Psoas muscle (tissue), 8 donors: ENCODE data around the gene UGT1A10. TPM values are rescaled to one million over a fixed set of nuclear protein-coding genes. Genes with fewer than 3 reads are reported as not detected.

Source experiments
- ATAC-seq, 4 donors: fragments of 200-7000 bp; cut with Tn5 transposase; one replicate each; pipeline ENCODE4 v1.9.1; 2020; ENCODE audit warnings: moderate library complexity in 3 of 4, mild to moderate bottlenecking in 2 of 4
- DNase-seq, 2 donors: peaks; one replicate each; pipeline ENCODE4 v3.0.0-alpha.2; 2020
- H3K27ac ChIP-seq: fragments of 200-600 bp; one replicate; pipeline ENCODE4 v1.8.0; 2022
- H3K27me3 ChIP-seq, 3 donors: fragments of 200-600 bp in 1 of 3; one replicate each; pipeline versions ENCODE4 v1.6.1 to v1.8.0; 2013 to 2022; ENCODE audit warnings: low read length in 2 of 3, mild to moderate bottlenecking in 2 of 3, moderate library complexity in 1 of 3; ENCODE audit not compliant: insufficient read depth in 3 of 3
- H3K36me3 ChIP-seq, 2 donors: fragments of 200-600 bp in 1 of 2; one replicate each; pipeline versions ENCODE4 v1.6.1 to v1.8.0; 2013 to 2022; ENCODE audit warnings: low read depth in 1 of 2, mild to moderate bottlenecking in 1 of 2, moderate library complexity in 1 of 2; ENCODE audit not compliant: insufficient read depth in 1 of 2
- H3K4me1 ChIP-seq: fragments of 200-600 bp; one replicate; pipeline ENCODE4 v1.8.0; 2022
- H3K4me3 ChIP-seq: fragments of 200-600 bp; one replicate; pipeline ENCODE4 v1.8.0; 2022; ENCODE audit warnings: mild to moderate bottlenecking
- H3K9me3 ChIP-seq: fragments of 200-600 bp; one replicate; pipeline ENCODE4 v1.8.0; 2022
- WGBS, 3 donors: extraction: QIAGEN DNeasy Blood & Tissue Kit; methylation state at CpG; one replicate each; pipeline versions ENCODE4 v1.1.6 to v1.1.7; 2013; 5-methylcytosine and 5-hydroxymethylcytosine counted together
- intact Hi-C, 2 donors: fragments of 100-400 bp; cut with DNase I; formaldehyde crosslinking; loops; one replicate each; pipeline versions ENCODE4 v1.11.0 to v1.14.2; 2022
- polyA plus RNA-seq, 3 donors: library from polyadenylated mRNA; stranded (reverse); fragments of 200-250 nt; gene quantifications; one replicate each; pipeline ENCODE4 v1.2.3, GENCODE V29; 2013
- total RNA-seq, 4 donors: library from RNA; stranded (reverse); fragmentation: NEBNext Ultra II Directional in 2 of 4; extraction: Animal tissue kit (Norgen Biotek cat#: 25700) in 2 of 4; gene quantifications; one replicate each; pipeline versions ENCODE4 v1.2.1 to v1.2.4, GENCODE V29; 2021 to 2023
- TF ChIP-seq, protein P1 (sequence below): fragments of 200-600 bp; IDR thresholded peaks from one replicate; pipeline ENCODE4 v1.8.0; 2022; ENCODE audit warnings: antibody characterized with exemption
- donor health status: healthy with polysubstance abuse.
- donor health status: DM: no; HTN: no; CAD: no; lungs with moderate emphysema.
- donor health status: Bipolar disorder and iron deficiency.
- donor health status: healthy.
- donor health status: DM: yes; HTN: yes; CAD: no.
- donor health status: DM: no; HTN: no; CAD: no.
- donor health status: DM: no; HTN: no; CAD: no.
- donor health status: DM: yes; HTN: yes; CAD: no.

Gene UGT1A10
- total and polyA plus RNA-seq, 7 donors, result 0.03 TPM; not detected in 6

DNA sequence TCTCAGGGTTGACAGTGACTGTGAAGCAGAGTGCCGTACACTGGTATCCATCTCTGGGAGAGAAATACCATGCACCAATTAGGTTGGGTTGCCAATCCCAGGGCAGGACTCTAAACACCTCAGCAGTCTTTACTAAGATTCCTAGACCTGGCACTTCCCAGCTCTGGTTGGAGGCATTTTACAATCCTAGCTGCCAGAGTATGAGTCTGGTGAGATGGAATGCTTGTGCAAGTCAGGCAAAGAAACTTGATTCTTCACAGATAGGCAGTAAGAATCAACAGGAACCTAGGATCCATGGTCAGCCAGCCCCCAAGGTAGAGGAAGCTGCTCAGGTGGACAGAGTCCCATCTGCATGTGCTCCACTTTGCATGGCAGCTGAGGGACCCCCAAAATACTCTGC is 70.5 kb downstream of the UGT1A10 start:
- WGBS, 3 donors, result 0 to 47% (median 13%) methylated on average over 1 of the region's 1 CpG
- intact Hi-C loops, result no loop called here
- Histone ChIP-seq H3K9me3 (peaks cover 2% of the 10 kb centered on the region), H3K36me3 (no peaks in the 10 kb centered on the region), H3K4me3 (no peak overlapping the region), H3K27me3 (peaks cover 0 to 4% (median 0%) of the 10 kb centered on the region in 3 donors), H3K27ac (no peak overlapping the region), H3K4me1 (no peaks in the 10 kb centered on the region)
- DNase-seq, result no peak
- ATAC-seq, result no peak
- TF ChIP-seq, protein P1, sequence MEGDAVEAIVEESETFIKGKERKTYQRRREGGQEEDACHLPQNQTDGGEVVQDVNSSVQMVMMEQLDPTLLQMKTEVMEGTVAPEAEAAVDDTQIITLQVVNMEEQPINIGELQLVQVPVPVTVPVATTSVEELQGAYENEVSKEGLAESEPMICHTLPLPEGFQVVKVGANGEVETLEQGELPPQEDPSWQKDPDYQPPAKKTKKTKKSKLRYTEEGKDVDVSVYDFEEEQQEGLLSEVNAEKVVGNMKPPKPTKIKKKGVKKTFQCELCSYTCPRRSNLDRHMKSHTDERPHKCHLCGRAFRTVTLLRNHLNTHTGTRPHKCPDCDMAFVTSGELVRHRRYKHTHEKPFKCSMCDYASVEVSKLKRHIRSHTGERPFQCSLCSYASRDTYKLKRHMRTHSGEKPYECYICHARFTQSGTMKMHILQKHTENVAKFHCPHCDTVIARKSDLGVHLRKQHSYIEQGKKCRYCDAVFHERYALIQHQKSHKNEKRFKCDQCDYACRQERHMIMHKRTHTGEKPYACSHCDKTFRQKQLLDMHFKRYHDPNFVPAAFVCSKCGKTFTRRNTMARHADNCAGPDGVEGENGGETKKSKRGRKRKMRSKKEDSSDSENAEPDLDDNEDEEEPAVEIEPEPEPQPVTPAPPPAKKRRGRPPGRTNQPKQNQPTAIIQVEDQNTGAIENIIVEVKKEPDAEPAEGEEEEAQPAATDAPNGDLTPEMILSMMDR, result no peak

DNA sequence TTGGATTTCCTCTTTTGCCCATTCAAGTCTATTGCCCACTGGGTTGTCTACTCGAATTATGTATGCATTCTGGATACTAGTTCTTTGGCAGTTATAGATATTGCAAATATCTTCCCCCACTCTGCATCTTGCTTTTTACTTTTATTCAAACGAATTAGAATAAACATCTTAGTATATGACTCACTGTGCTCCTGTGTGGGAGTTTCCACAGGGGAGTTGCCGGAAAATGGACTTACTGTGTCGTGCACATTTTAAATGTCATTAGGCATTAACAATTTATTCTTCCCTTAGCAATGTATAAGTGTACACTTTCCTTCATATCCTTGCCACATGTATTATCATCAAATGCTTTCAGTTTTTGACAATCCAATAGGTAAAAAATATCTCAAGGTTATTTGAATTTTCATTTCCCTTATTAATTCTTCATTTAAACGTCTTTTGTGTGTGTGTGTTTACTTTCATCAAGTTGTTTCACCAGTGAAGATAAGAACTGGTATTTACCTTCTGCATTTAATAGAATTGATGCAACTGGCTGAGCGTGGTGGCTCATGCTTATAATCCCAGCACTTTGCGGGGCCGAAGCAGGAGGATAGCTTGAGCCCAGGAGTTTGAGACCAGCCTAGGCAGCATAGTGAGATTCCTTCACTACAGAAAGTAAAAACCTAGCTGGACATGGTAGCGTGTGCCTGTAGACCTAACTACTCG is 71.8 kb downstream of the UGT1A10 start:
- intact Hi-C loops, result no loop called here
- peaks cover 0 to 4% (median 0%) of the 10 kb centered on the region in 3 donors for H3K27me3 ChIP-seq
- TF ChIP-seq, protein P1, result no peak
- WGBS, 3 donors, result 77 to 85% (median 80%) methylated on average over 10 of the region's 10 CpGs
- no peak for DNase-seq
- H3K27ac ChIP-seq, result no peak overlapping the region
- ATAC-seq, result no peak
- H3K4me3 ChIP-seq, result no peak overlapping the region
- H3K9me3 ChIP-seq, result peaks cover 2% of the 10 kb centered on the region
- no peaks in the 10 kb centered on the region for H3K4me1 ChIP-seq
- no peaks in the 10 kb centered on the region for H3K36me3 ChIP-seq

DNA sequence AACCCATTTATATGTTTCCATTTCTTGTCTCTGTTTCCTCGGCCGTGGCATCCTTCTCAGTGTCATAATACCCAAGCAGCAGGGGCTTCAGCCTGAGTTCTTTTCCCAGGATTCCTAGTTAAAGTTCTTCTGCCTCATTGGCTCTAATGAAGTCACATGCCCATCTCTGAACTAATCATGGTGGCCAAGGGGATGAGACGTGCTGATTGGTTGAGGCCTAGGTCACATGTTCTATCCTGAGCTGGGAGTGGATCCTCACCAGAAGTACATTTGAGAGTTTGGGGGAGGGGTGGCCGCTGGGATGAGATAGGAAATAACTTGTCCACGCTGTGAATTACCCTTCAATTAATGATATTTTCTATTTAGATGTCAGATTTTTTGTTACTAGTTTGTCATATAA is 72.7 kb downstream of the UGT1A10 start:
- no peak overlapping the region for H3K4me3 ChIP-seq
- intact Hi-C loops, result no loop called here
- peaks cover under 1% of the 10 kb centered on the region for H3K9me3 ChIP-seq
- H3K27me3 ChIP-seq, result peaks cover 0 to 4% (median 0%) of the 10 kb centered on the region in 3 donors
- DNase-seq (no peak), ATAC-seq (no peak)
- H3K36me3 ChIP-seq, result no peaks in the 10 kb centered on the region
- 84 to 91% (median 86%) methylated on average over 5 of the region's 5 CpGs for WGBS, 3 donors
- H3K27ac ChIP-seq, result no peak overlapping the region
- TF ChIP-seq, protein P1, result no peak
- H3K4me1 ChIP-seq, result no peaks in the 10 kb centered on the region

DNA sequence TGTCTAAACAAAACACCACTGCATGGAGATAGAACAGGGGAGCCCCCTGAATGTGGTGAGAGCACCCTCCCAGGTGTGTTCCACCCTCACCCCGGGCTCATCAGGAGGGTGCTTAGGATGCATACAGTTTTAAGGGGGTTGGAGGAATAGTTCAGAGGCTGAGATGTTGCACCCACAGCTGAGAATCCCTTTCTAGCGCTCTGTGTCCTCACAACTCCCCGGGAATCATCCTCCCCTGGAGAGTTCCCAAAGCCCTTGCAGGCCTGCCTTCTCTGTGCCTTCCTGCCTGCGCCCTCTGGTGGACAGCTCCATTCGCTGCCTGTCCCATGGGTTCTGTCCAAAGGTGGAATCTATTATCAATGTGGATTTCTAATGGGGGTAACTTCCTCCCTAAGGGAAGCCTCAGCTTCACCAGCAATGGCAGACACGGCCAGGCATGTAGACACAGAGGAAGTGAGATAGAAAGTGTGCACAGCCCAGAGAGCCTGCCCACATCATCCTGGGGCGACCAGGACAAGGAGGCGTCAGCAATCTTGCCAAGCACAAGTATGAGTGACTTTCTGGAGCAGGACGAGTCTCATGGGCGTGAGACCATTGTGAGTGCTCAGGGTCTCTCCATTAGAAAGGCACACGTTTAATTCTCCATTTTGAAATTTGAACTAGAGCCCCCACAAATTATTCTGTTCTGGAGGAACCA is 75.2 kb downstream of the UGT1A10 start:
- Histone ChIP-seq H3K4me3 (no peak overlapping the region), H3K27me3 (no peaks in the 10 kb centered on the region), H3K36me3 (no peaks in the 10 kb centered on the region), H3K9me3 (no peaks in the 10 kb centered on the region), H3K27ac (no peak overlapping the region), H3K4me1 (no peaks in the 10 kb centered on the region)
- ATAC-seq (peak in 1 of 4 donors; percentile 76), DNase-seq (peak; percentile 59 to 75)
- TF ChIP-seq, protein P1, result peak; percentile 48
- WGBS, 3 donors, result 32 to 37% (median 32%) methylated on average over 11 of the region's 11 CpGs
- intact Hi-C loops, result no loop called here
